ENCODE measurements around the gene PDSS2. TPM values are rescaled to one million over a fixed set of nuclear protein-coding genes. Genes with fewer than 3 reads are reported as not detected.
"Not testable (repeated sequence)": the region's sequence is repeated elsewhere in the genome, so short reads cannot be mapped to it uniquely, and the experiment has no call there.

PDSS2 gene
- total RNA-seq, 1 donor from 2014 or later: 16.8 TPM

- no peak for DNase-seq (ENCODE audit: low spot score)
- intact Hi-C loops (cut with DNase I): no loop called here
Observed at GRCh38 chr6:107205058-107205998, 254.0 kb downstream of the PDSS2 start.

DNA sequence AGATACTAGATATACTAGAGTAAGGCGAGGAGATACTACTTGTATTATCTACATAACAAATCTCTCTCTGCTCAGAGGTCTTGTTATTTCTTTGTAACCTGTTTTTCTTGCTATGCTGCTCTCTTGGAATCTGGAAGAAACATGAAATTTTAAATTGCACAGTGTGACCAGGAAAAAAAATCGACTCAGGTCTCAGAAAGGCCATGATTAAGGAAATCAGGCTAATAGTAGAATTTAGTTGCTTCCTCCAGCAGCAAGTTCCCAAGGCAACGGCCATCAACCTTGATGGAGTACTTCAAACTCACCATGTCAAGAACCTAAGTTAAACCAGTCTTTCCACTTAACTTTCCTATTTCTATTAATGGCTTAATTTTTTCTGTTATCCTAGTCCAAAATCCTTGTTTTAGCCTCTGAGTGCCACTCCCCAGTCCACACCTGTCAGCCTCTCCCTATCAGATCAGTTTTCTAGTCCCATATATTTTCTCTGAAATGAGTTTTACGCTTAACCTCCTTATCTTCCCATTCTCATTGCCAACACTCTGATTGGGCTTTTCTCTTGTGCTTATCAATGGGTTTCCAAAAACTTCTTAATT is 256.4 kb downstream of the PDSS2 start:
- no peak for DNase-seq (ENCODE audit: low spot score)
- intact Hi-C loops (cut with DNase I): no loop called here

GRCh38 chr6:107198631-107199416 is 260.5 kb downstream of the PDSS2 start:
- intact Hi-C loops (cut with DNase I): no loop called here
- no peak for DNase-seq (ENCODE audit: low spot score)

DNA sequence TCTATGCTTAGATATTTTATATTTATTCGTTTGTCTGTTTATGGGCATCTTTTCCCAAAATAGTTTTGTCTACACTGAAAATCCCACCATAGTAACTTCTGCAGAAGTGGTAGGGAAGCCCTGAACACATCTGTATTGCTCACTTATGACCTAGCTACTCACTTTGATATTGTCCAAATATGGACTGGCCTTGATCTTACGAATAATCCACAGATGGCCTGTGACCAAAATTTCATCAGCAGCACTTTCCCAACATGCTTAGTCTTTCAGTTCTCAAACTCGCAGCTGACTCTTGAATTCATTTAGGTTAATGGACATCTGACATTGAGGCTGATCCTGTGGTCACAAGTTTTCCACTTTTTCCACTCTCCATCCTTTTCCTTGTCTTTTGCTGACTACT is 263.2 kb downstream of the PDSS2 start:
- intact Hi-C loops (cut with DNase I): no loop called here
- DNase-seq (ENCODE audit: low spot score): no peak

DNA sequence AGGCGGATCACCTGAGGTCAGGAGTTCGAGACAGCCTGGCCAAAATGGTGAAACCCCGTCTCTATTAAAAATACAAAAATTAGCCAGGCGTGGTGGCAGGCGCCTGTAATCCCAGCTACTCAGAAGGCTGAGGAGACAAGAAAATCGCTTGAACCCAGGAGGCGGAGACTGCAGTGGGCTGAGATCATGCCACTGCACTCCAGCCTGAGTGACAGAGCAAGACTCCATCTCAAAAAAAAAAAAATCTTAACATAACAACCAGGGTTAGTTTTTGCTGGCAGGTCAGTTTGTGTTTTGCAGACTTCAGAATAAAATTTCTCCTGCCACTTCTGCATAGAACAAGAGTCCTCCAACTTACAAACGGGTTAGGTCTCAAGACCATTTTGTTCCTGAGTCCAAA is 264.6 kb downstream of the PDSS2 start:
- intact Hi-C loops (cut with DNase I); DNase-seq (ENCODE audit: low spot score): not testable (repeated sequence)

DNA sequence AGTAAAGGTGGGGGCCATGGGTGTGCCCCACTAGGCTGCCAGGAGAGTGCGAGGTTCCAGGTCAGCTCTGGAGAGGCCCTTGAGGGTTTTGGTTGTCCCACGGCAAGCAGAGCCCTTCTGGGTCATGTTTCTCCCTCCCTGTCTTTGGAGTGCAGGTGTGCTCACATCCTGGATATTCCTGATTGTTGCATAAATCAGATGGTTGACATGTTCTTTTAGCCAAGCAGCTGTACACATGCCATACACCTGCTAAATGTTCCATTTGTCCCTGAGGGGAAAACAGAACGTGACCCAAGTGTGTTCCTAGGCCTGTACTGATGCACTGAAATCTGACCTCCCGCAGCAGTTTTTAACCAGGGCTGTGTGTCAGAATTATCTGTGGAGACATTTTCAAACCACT is 266.5 kb downstream of the PDSS2 start:
- intact Hi-C loops (cut with DNase I): no loop called here
- DNase-seq (ENCODE audit: low spot score): no peak

DNA sequence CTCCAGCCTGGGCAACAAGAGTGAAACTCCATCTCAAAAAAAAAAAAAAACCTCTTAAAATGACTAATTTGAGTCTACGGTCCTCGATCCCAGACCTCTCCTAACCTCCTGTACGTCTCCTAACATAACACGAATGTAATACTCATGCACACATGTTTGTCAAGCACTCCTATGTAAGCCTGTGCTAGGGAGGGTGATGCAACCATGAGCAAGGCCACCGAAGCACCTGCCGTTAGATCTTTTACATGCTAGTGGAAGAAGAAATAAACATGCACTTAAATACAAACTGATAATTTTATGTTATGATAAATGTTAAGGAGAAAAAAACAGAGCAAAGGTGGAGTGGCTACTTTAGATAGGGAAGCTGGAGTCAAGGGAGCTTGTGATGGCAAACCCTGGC is 271.7 kb downstream of the PDSS2 start:
- DNase-seq (ENCODE audit: low spot score): no peak
- intact Hi-C loops (cut with DNase I): no loop called here

DNA sequence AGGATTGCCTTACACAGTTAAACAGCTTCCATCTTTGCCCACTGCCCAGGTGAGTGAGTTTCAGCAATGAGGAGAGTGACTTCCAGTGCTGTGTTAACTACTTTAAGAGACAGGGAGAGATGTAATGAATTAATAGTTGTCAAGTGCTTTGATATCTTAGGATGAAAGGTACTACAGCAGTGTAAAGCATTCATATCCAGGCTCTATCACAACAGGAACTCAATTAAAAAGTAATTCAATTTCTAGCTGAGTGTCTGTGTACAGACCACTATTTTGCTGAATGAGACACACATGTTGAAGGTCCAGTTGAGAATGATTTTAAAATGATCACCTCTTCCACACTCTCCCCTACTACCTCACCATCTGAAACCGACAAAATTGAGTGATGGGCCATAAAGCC is 273.3 kb downstream of the PDSS2 start:
- intact Hi-C loops (cut with DNase I): no loop called here
- no peak for DNase-seq (ENCODE audit: low spot score)

DNA sequence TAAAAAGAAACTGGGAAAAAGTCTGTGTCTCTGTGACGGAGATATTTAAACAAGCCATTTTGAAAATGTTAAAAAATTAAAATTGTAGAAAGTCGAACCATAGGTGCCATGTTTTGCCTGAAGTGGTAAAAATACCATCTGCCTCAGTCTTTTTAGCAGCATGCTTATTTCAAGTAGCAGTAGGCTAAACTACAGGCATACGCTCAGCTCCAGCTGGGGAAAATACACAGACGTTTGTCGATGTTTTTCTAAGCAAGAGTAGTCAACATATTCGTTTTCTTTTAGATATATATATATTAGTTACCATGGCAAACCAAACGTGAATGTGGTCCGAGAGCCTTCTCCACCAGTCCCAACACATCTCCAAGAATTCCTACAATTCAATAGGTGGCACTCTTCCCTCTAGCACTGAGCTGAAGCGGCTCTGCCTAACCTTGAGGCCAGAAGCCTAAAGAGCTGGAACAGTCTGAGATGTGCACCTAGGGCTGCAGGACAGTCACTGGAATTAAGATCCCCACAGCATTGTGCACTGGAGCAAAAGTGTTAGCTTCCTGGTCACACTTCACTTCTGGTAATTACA is 273.9 kb downstream of the PDSS2 start:
- DNase-seq (ENCODE audit: low spot score): no peak
- intact Hi-C loops (cut with DNase I): no loop called here

DNA sequence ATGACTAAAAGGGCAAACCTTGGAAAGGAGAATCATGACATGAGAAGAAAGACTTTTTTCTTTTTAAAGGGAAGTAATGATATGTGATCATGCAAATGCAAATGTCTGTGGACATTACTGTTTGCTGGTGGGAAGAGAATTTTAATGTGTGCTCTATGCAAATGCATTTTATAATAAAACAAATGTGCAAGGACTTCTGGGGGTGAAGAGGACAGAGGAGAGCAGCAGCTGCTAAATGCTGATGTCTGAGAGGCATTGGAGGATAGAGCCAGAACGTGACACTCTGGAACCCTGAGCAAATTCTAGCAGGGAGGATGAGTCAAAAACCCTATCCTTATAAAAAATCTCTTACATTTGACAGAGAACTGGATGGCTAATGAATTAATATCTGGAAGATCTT is 274.9 kb downstream of the PDSS2 start:
- intact Hi-C loops (cut with DNase I): no loop called here
- no peak for DNase-seq (ENCODE audit: low spot score)

GRCh38 chr6:107180099-107180498 is 279.3 kb downstream of the PDSS2 start:
- no peak for DNase-seq (ENCODE audit: low spot score)
- intact Hi-C loops (cut with DNase I): no loop called here

- intact Hi-C loops (cut with DNase I): no loop called here
- no peak for DNase-seq (ENCODE audit: low spot score)
Observed at GRCh38 chr6:107179004-107179403, 280.4 kb downstream of the PDSS2 start.

GRCh38 chr6:107173779-107174178 is 285.6 kb downstream of the PDSS2 start:
- no peak for DNase-seq (ENCODE audit: low spot score)
- intact Hi-C loops (cut with DNase I): no loop called here

GRCh38 chr6:107171513-107171912 is 287.9 kb downstream of the PDSS2 start:
- DNase-seq (ENCODE audit: low spot score): no peak
- intact Hi-C loops (cut with DNase I): no loop called here

- DNase-seq (ENCODE audit: low spot score); intact Hi-C loops (cut with DNase I): not testable (repeated sequence)
Observed at GRCh38 chr6:107164299-107164698, 295.1 kb downstream of the PDSS2 start.

- intact Hi-C loops (cut with DNase I): no loop called here
- no peak for DNase-seq (ENCODE audit: low spot score)
Observed at GRCh38 chr6:107161521-107161920, 297.8 kb downstream of the PDSS2 start.

- DNase-seq (ENCODE audit: low spot score): no peak
- intact Hi-C loops (cut with DNase I): no loop called here
Observed at GRCh38 chr6:107156617-107157016, 302.7 kb downstream of the PDSS2 start.

GRCh38 chr6:107154801-107155160 is 304.6 kb downstream of the PDSS2 start:
- no peak for DNase-seq (ENCODE audit: low spot score)
- intact Hi-C loops (cut with DNase I): no loop called here

DNA sequence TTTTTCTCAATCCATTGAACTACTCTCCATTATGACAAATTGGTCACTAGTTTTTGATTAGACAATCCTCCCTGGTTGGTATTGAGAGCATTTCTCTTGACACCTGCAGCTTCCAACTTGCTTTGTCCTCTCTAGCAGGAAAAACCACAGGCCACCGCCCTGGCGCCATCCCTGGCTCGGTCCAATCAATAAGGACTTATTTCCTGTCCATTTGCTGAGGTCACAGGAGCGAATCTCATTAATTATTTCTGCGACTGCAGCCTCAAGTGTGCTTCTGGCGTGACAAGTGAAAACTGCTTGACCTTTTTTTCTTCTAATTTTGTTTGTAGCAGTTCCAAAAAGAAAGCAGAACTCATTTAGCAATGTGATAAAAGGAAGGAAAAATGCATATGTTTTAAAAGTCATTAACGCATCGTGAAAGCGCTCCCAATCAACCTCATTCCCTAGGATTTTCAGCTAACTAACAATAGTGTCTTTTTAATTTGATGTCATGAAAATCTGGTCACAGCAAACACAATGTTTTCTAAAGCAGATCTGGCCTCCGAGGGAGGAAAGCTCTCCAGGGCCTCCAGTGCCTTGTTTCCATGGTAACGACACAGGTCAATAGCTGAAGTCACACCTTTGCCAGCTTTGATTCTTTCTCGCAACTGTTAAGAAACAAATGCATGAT is 305.1 kb downstream of the PDSS2 start:
- DNase-seq (ENCODE audit: low spot score): no peak
- intact Hi-C loops (cut with DNase I): no loop called here
